Stimulated activated CD8-positive, alpha-beta memory T cell treated with anti-CD3 and anti-CD28 coated beads, Interleukin-15, amount 100 ng/mL, for 1 hour (primary cell): Measurements from ENCODE around the gene RASA1.
"Not testable (repeated sequence)": the region's sequence is repeated elsewhere in the genome, so short reads cannot be mapped to it uniquely, and the experiment has no call there.

Source experiments
- DNase-seq: peaks from one replicate; pipeline ENCODE4 v3.0.0-alpha.2; 2020; ENCODE audit warnings: low read depth

RASA1 gene

DNA sequence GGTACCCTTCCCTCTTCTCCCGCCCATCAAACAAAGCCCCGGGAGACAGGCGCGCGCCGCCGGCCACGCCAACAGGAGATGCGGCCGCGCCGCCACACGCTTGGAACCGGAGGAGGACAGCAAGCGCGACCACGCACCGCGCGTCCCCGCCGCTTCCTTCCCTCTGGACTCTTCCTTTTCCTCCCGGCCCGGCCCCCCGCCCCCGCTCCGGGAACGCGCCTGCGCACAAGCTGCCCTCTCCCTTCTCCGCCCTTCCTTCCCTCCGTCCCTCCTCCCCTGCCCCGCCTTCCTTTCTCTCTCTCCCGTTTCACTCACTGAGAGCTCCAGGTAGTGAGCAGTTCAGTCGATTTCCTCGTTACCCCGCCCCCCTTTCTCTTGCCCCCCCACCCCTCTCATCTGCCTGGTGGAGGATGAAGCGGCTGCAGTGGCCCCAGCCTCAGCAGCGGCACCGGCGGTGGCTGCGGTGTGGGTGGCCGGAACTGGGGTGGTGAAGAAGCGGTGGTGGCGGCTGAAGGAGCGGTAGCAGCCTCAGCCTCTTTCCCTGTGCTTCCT lies at the start of gene RASA1:
TSS of gene RASA1 (plus strand) at position 310 of the 552 bp plus-strand sequence. CDS start 569 bp downstream, outside the sequence.
- peak; percentile 61 for DNase-seq

DNA sequence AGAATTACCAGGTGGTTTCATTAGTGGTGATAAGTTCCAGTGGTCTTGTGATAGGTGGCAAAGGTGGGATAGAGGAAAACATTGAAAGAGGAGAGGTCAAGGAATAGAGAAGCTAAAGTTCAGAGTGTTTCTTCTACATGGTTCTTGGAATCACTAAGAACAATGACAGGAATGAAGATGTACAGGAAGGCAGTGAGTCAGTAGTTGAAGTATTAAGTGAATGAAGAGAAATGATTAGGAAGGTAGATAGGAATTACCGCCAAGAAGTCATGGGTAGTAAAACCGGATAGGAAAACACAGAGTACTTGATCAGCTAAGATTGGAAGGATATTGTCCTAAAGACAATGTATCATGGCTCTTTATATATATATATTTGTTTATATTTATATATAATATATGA lies 37.9 kb upstream of the RASA1 start:
- DNase-seq = no peak

DNA sequence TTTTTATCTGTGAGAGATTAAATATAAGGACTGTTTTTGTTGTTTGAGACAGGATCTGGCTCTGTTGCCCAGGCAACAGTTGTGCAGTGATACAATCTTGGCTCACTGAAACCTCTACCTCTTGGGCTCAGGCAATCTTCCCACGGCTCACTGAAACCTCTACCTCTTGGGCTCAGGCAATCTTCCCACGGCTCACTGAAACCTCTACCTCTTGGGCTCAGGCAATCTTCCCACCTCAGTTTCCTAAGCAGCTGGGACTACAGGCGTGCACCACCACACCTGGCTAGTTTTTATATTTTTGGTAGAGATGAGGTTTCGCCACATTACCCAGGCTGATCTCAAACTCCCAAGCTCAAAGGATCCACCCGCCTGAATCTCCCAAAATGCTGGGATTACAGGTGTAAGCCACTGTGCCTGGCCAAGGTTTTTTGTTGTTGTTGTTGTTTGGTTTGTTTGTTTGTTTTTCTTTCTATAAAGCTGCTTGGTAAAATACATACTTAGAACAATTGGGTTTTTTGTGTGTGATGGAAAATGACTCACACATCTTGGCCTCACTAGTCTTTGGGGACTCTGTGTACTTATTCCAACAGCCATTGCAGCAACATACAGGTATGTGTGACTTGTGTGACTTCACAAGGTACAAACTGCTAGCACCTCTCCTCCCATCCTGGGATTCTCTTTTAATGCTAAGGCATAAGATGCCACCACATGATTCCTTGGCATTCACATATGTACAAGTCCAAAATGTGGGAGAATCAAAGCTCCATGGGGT lies 36.5 kb upstream of the RASA1 start:
- no peak for DNase-seq

DNA sequence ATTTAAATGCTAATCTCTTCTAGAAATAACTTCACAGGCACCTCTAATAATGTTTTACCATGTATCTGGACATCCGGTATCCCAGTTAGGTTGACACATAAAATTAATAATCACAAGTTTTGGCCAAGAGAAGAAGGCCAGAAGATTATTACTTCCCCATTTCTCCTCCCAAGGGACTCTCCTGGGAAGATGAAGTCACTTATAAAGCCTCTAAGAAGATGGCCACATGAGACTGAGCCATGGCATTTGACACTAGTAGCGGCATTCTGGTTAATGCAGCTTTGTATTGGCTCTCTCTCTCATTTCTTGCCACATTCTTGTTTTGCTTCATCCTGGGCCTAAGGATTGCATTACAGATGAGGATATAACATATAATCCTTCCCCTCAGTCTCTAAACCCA lies 34.5 kb upstream of the RASA1 start:
- no peak for DNase-seq

DNA sequence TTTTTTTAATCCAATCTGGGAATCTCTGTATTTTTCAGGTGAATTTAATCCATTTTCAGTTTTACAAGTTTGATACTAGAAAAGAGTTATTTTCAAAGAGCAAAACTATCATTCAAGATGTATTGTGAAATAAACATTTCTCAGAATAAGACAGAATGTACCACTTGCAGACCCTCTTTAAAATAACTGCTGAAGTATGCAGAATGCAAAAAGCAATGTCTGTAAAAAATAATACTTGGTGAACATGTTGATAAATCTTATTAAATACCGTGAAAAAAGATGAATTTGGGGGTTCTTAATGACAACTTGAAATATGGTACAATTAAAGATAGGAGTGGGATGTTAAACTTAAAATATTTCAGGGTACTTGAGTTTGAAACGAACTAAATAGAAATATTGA lies 26.1 kb upstream of the RASA1 start:
- no peak for DNase-seq

DNA sequence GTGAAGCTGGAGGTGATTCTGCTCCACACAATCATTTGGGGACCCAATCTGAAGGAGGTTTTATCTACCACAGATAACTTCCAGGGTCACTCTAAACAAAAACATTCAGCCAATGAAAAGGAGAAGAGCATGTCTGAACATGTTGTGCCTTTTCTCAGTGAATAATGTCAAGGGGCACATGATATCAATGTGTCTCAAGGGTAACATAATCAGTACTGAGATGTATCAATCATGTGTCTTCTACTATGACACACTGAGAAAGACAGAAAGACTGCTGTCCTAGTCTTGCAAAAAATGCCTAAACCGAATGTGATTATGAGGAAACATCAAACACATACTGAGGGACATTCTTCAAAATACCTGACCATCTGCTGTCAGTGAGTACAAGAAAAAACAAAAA lies 25.4 kb upstream of the RASA1 start:
- no peak for DNase-seq

DNA sequence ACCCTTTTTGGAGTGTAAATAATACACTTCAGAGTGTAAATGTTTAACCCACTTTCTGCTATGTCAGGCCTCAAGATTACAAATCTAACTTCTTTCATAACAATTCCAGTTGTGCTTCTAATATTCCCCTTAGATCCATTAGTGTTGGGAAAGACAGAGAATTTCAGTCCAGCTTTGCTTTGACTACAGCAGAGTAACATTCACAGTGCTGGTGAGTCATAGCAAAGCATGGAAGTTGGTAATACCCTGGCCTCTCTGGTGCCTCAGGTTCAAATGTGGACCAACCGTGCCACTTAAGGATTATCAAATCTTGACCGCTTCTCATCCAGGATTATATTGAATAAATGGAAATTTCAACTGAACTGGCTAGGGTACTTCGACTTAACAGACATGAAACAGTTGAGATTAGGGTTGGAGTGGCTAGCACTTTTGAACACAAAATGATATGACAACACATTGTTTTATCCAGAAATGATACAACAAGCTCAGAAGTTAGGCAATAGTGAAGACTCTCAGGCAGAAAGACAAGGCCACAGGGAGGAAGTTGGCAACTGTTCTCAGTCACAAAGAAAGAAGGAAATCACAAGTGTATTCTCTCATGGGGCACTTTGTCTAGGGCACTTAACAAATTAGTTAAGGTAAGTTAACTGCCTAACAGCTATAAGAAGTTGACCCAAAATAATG lies 24.4 kb upstream of the RASA1 start:
- no peak for DNase-seq

DNA sequence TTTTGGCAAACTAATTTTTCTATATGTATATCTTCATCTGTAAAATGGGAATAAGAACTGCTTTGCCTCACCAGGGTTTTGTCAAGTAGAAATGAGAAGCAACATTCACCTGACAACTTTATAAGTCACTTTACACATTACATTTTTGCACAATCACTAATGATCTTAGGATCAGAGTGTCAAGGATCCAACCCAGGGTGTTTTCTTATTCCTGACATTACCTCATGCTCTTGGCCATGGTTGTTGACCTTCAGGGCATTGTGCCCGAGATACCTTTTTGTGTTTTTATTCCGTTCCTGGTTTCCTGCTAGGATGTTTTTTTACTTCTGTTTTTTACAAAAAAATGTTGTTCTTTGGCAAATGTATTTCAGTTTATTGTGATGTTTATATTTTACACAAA lies 22.2 kb upstream of the RASA1 start:
- no peak for DNase-seq

DNA sequence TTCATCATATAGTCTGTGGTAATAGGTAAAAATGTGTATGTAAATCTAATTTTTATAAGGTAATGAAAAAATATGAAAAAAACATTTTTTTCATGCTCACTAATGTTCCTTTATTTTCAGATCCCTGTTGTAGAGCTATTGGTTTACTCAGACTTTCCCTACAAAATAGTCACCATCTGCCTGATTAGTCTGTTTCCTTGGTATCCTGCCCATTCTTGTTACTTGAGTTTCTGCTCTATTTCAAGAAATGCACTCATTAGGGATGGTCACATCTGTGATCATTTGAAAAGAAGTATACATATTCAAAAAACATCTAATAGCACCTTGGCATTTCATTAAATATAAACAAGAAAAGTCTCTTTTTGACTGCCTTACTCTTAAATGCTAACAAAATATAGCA lies 21.6 kb upstream of the RASA1 start:
- DNase-seq = no peak

DNA sequence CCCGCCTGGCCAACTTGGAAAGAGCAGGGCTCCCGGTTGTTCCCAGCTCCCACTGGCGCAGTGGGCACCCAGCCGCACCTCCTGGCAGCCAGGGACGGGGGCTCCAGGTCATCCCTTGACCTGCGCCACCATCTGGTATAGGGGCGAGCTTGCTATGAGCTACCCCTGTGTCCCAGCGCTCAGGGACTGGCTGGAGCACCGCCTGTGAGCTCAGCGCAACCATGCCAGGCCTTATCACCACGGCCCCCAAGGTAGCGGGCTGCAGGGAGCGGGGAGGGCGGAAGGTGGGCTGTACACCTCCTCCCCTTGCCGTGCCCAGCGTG lies 15.4 kb upstream of the RASA1 start:
- no peak for DNase-seq

DNA sequence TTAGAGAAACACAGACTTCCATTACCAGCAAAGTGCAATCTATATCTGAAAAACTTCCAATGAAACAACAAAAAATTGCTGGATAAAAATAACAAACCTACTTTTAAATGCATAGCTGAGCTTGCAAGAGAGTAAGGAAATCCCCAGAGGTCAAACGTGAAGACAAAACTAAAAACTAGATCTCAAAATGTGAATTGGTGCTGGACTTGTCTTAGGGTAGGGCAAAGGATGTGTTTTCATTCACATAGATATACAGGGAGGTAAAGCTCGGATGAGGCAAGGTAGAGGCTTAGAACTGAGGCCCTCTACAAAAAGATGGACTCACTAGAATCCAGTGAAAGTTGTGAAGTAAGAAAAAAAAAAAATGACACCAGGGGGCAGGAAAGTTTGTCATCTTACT lies 13.6 kb upstream of the RASA1 start:
- DNase-seq = no peak

DNA sequence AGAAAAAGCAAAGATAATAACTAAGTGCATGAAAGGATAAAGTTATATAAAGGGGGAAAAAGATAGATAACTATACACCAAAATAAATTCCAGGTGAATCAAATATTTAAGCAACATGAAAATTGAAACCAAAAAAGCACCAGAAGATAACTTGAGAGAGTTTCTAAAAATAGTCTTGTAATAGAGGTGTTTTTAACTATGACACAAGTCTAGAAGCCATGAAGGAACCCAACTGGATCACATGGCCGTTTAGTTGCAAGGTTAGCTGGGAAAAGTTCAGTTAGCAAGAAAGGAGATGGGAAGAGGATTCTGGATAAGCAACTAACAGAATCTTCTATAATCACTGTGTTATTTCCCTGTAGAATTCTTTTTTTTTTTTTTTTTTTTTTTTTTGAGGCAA lies 9.2 kb upstream of the RASA1 start:
- DNase-seq = no peak

DNA sequence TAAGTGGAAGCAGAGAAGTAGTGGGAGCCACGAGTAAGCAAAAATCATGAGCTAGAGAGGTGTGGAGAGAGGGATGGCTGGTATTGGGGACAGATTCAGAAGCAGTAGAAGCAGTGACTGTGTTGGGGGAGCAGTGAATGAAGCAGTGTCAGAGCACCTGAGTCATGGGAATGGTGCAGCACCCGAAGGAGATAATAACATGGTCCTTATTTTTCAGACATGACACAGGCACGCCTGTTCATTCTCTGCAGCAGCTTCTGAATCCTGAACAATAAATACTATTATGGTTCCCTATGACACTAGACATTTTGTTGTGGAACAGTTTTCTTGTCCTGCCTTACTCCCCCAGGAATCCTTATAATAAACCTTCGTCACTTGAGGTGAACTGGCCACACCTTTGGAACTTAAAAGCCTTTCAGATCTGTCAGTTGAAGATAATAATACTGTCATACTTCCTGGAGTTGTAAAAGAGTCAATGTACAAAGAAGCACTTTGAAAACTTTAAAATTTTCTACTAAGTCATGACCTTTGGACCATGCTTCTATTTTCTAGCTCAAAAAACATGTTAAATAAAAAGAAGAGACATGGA lies 7.0 kb upstream of the RASA1 start:
- no peak for DNase-seq

DNA sequence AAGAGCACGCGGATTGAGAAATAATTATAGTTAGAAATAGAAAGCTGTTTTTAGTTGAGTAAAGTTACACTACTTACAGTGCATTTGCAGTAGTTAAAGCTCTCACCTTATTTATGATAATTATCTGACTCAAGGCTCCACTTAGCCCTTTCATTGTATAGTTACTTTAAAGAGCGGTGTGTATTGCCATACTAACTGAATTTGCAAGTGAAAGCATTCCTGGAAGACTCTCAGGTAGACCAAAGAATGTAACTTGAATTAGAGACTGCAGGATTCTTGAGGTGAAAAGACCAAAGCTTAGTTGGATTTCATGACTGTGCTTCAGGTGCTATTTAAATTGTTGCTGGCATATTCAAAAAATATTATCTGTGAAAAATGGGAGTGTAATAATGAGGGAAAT lies 4.2 kb upstream of the RASA1 start:
- DNase-seq = no peak

DNA sequence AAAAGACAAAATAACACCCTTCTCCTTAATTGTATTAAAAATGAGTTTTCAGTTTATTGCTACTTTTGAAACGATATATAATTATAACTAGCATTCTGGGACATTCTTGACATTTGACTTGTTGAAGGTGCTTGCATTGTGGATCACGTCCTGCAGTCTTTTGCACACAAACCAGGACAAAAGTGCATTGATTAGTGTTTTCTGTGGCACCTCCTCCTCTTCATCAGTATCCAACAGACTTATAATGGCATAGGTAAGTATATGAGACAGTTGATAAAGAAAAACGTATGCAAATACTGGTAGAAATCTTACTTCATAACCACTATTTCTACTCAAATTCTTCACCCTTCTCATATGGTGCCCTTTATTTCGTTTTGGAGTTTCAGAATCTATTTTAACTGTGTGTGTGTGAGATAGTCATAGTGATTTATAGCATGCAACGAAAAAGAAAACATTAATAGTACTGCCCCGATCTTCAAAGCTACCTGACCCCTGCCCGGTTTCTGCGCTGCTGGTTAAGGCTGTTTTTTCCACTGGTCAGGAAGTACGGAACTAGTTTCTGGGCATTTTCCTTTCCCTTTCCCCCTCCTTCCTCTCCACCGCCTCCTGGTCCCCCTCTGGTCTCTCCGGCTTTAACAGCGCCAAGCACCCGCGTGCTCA lies 639 bp upstream of the RASA1 start:
- DNase-seq = no peak

DNA sequence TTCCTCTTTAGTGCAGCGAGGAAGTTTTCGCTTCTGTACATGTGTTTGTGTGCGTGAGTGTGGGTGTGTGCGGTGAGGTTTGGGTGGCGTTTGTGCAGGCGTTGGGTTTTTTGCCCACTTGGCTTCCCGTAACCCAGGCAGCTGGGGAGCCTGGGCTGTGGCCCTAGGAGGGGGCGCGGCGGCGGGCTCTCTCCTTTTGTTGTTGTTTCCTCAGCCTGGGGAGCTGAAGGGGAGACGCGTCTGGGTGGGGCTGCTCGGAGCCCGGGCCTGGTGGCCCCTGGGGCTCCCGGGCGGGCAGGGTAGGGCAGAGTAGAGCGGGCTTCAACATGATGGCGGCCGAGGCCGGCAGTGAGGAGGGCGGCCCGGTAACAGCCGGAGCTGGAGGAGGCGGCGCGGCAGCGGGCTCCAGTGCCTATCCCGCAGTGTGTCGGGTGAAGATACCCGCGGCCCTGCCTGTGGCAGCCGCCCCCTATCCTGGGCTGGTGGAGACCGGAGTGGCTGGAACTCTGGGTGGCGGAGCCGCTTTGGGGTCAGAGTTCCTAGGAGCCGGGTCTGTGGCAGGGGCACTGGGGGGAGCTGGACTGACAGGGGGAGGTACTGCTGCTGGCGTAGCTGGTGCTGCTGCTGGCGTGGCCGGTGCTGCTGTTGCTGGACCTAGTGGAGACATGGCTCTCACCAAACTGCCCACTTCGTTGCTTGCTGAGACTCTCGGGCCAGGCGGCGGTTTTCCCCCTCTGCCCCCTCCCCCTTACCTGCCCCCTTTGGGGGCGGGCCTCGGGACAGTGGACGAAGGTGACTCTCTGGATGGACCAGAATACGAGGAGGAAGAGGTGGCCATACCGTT lies 665 bp downstream of the RASA1 start:
- peak; percentile 20 for DNase-seq

DNA sequence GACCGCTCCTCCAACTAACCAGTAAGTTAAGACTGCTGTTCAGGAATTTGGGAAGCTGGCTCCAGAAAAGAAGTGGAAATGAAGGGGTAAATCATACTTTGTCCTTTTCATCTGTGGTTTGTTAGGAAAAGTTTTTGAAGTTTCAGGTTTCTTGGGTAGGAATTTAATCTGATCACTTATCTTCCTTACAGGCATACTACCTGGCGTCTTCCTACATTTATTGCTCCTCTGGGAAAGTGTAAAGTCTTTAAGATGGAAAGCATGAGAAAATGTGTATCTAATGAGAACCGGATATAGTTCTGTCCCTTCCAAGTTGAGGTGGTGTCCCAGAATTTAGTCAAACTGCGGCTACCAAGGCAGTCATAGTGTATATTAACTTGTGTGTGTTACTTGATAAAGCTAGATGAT lies 1.3 kb downstream of the RASA1 start:
- no peak for DNase-seq

DNA sequence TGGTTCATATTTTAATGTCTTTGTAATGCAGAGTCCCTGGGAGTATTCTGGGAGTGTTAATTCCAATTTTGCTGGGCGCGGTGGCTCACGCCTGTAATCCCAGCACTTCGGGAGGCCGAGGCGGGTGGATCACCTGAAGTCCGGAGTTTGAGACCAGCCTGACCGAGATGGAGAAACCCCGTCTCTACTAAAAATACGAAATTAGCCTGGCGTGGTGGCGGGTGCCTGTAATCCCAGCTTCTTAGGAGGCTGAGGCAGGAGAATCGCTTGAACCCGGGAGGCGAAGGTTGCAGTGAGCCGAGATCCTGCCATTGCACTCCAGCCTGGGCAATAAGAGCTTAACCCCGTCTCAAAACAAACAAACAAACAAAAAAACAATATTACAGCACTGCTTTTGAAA lies 3.2 kb downstream of the RASA1 start:
- DNase-seq = not testable (repeated sequence)

DNA sequence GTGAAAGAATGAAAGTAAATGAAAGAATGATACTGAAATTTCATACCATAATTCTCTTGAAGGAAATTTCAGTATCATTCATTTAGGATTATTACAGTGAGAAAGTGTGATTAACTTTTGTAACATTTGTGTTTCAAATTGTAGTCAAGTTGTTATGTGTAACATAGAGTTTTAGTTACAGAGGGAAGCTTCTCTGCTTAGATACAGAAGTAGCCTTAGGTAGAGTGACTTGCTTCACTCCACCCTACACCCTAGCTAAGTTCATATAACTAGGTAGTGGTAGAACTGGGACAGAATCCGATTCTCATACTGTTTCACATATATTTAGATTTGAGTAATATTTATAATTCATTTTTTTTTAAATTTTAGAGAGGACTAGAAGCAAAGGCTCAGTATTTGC lies 9.0 kb downstream of the RASA1 start:
- DNase-seq = no peak

DNA sequence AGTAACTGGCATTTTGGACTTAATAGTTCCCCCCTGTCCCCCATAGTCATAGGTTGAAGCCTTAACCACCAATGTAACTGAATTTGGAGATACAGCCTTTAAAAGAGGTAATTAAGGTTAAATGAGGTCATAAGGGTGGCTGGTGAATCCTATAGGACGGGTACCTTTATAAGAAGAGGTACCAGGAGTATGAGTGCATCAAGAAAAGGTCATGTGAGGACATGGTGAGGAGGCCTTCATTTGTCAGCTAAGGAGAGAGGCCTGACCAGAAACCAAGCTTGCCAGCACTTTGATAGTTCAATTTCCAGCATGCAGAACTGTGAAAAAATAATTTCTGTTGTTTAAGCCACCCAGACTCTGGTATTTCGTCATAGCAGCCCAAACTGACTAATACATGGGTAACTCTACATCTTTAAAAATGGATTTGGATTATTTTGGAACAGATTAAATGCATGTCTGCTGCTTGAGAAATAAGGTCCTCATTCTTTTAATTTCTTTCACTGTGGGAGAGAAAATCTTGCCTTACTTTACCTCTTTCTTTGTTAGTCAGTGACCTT lies 9.7 kb downstream of the RASA1 start:
- DNase-seq = no peak

DNA sequence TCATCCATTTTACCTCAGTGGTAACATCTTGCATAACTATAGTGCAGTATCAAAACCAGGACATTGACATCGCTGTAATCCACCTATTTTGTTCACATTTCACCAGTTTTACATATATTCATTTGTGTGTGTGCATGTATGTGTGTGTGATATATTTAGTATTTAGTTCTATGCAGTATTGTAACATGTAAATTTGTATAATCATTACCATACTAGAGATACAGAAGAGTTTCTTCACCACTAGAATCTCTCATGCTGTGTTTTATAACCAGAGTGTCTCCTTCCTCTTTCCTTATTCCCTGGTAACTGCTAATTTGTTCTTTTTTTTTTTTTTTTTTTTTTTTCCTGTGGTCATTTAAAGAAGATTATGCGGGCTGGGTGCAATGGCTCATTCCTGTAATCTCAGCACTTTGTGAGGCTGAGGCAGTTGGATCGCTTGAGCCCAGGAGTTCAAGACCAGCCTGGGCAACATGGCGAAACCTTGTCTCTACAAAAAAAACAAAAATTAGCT lies 11.0 kb downstream of the RASA1 start:
- no peak for DNase-seq
